SIG-M5 (cell line): ENCODE results near the gene CHMP1B.

ENCODE experiments used
- DNase-seq: peaks from one replicate; lab custom pipeline; 2025; lab: John Stamatoyannopoulos, UW

Gene CHMP1B

DNA sequence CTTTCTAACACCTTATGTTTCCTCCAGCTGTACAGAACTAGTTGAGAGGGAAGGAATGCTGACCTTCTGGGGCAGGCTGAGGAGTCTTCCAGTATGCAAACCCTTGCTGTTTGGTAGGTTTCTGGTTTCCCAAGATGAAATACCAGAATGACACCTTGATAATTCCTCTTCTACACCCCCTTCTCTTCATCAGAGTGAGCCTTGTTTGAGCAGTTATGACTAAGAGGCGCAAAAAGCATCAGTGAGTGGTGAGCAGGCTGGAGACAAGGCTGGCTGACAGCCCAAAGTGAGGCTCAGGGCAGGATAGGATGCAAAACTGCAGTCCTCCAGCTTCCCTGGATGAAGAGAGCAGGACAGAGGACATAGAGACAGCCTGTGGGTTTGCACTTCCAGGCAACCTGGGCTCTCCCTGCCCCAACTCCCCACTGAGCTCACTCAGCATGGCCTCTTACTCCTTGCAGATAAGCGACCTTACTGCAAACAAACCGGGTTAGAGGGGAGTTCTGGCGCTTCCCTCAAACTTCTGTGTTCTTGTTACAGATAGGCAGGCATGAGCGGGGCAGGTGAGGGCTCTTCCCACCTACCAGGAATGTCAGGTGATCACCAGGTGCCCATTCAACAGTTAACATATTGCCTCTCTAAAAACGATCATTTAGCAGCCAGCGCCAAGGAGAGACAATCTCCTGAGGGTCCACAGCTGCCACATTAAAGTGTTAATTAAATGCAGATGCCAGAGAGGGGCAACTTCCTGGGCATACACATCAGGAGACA, 51.5 kb downstream of the CHMP1B start:
- DNase-seq = no peak
